ENCODE data around the gene UBTD2.
A peak's percentile ranks its signal among the peaks of the same experiment; 100 is the strongest.

UBTD2 gene

DNA sequence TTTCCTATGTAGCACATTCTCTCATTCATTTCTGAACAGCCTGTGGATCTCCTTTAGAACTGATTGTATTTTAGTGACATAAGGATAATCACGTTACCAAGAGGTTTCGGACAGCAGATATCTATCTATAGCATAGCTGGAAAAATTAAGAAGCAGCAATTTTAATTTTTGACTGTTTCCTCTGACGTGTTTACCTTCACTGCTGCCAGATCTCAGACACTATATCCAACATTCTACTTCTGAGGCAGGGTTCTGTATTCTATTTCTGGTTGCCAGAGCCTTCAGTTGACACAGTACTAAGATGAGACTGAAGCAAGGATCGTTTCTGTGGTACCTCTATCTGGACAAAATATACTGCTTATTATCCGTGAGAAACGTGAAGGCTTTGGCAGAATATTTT lies 89.7 kb downstream of the UBTD2 start, which contains the start of gene EFCAB9:
Gene EFCAB9, plus strand, starts transcription at position 301 of the 400 bp plus-strand sequence. Its CDS starts 1 bp downstream, at position 302.
- no peak for DNase-seq

DNA sequence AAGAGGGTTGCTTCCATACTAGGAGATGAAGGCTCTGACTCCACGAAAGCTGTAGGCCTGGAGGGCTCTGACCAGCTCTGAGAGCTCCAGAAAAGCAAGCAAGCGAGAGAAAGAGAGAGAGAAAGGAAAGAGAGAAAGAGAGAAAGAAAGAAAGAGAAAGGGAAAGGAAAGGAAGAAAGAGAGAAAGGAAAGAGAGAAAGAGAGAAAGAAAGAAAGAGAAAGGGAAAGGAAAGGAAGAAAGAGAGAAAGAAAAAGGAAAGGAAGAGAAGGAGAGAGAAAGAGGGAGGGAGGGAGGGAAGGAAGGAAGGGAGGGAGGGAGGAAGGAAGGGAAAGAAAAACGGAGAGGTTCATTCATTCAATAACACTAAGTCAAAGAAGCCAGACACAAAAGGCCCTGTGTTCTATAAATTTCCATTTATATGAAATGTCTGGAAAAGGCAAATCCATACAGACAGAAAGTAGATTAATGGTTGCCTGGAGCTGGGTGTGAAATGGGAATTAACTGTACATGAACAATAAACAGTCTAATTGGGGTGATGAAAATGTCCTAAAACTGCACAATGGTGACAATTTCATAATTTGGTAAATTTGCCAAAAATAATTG lies 93.8 kb downstream of the UBTD2 start:
- no peak for DNase-seq

- DNase-seq = peak; percentile 22
These were observed 94.5 kb downstream of the UBTD2 start for GRCh38 chr5:172188893-172189692.

GRCh38 chr5:172188033-172188892 lies 95.3 kb downstream of the UBTD2 start, which contains the start of gene STK10:
STK10 (minus strand) TSS chr5:172188224; CDS start chr5:172188042, 182 bp downstream.
- DNase-seq = peak; percentile 92

- DNase-seq = peak; percentile 71
These were observed 96.2 kb downstream of the UBTD2 start for GRCh38 chr5:172187118-172188032.

GRCh38 chr5:172186114-172186695 lies 97.4 kb downstream of the UBTD2 start:
- DNase-seq = no peak

- no peak for DNase-seq
These were observed 98.5 kb downstream of the UBTD2 start for GRCh38 chr5:172185096-172185461.

GRCh38 chr5:172183881-172184280 lies 99.7 kb downstream of the UBTD2 start:
- no peak for DNase-seq

DNA sequence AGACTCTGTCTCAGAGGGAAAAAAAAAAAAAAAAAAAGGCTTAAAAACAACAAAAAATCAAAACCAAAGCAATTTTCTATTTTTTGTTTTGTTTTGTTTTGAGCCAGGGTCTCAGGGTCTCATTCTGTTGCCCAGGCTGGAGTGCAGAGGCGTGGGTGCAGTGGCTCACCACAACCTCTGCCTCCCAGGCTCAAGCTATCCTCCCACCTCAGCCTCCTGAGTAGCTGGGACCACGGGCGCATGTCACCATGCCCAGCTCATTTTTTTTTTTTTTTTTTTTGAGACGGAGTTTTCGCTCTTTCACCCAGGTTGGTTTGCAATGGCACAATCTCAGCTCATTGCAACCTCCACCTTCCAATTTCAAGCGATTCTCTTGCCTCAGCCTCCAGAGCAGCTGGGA lies 101.3 kb downstream of the UBTD2 start:
- DNase-seq = no peak

GRCh38 chr5:172180936-172181335 lies 102.6 kb downstream of the UBTD2 start:
- no peak for DNase-seq

DNA sequence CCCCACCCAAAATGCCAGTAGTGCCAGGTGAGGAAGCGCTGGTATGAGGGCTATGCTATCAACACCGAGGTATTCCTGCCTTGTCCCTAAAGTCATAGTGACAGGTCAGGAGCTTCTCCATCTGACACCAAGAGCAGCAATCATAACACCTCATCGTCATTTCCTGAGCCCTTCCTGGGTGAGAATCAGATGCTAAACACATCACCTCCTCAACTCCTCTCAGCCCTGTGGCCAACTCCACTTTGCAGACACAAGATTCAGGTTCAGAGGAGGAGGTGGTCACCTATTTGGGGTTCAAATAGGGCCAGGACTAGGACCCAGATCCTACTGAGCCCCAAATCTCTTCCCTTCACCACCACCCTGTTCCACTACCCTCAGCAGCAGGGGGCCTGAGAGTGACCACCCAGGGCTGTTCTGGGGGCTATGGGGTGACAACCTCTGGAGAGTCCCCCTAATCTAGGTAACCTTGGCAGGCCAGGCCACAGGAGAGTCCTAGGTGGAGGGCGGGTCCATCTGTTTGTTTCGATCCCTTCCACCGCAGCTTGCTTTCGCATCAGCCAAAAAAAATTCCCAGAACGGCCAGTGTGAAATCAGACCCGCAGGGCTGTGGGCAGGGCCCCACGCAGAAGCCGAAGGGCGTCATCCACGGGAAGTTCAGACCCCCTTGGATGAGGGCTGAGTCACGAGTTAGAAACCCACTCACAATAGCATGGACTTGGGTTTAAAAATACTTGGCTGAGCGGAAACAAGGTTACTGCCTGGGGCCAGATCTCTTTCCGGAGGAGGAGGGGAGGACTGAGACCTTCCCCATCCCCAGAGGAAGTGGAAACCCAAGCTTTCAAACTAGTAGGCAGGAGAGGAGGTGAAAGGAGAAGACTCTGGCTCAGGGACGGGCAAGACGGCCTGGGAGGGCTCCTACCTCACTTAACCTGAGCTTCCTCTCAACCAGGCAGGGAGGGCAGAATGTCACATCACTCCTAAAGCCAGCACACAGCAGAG lies 104.3 kb downstream of the UBTD2 start:
- no peak for DNase-seq

DNA sequence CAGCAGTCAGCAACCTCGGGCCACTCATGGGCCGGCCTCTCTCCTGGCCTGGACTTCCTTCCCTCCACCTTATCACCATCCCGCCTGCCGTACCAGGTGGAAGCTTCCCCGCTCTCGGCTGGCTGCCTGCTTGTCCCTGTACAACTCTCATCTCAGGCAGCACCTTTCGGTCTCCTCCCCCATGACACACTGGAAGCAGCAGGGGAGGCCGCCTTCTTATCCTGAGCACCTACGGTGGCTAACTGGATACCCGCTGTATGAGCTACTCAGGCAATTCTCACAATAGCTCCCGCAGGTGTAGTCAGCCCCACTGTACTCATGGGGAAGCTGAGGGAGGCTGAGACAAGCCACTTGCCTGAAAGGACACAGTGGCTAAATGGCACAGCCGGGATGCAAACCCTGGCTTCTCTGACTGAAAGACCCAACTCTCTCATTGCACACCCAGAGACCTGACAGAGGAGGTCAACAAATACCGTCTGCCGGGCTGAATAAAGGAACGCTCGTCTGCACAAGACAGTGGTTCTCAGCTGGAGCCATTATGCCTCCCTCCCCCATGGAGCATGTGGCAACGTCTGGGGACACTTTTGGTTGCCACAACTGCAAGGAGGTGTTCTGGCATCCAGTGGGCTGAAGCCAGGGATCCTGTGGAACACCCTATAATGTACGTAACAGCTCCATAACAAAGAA lies 105.1 kb downstream of the UBTD2 start:
- DNase-seq = no peak

DNA sequence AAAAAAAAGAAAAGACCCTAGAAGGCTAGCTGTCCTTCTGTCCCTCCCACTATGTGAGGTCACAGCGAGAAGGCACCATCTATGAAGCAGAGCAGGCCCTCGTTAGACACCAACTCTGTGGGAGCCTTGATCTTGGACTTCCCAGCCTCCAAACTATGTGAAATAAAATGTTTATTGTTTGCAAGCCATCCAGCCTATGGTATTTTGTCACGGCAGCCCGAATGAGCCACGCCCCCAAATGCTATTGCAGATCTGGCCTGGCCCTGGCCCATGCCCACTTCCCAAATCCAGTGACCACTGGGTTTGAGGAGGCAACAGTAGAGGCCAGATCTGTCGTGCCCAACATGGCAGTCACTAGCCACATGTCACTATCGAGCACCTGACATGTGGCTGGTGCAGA lies 106.4 kb downstream of the UBTD2 start:
- DNase-seq = no peak

GRCh38 chr5:172175263-172175719 lies 108.3 kb downstream of the UBTD2 start:
- no peak for DNase-seq

DNA sequence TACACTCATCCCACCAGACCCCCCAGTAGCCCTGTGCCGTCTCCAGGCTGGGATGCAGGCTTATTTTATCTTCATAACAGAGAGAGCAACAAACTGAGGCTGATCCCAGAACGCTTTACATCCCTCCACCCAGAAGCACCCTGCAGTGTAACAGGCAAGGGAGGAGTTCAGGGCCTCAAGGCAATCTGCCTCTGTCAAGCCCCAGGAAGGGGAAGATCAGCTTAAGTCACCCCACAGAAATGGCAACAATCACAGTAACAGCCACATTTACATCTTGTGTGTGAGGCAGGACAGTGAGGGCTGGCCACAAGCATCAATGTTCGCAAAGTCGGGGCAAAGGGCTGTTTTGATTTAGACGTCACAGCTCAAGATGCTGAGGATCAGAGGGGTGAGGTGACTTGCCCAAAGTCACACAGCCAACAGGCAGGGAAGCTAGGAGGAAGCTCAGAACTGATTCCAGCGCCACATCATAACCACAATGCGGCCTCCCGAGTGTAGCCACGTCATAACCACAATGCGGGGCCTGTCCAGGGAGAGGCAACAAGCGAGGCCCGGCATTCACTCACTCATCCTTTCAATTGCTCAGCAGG lies 109.9 kb downstream of the UBTD2 start:
- peak; percentile 65 for DNase-seq

DNA sequence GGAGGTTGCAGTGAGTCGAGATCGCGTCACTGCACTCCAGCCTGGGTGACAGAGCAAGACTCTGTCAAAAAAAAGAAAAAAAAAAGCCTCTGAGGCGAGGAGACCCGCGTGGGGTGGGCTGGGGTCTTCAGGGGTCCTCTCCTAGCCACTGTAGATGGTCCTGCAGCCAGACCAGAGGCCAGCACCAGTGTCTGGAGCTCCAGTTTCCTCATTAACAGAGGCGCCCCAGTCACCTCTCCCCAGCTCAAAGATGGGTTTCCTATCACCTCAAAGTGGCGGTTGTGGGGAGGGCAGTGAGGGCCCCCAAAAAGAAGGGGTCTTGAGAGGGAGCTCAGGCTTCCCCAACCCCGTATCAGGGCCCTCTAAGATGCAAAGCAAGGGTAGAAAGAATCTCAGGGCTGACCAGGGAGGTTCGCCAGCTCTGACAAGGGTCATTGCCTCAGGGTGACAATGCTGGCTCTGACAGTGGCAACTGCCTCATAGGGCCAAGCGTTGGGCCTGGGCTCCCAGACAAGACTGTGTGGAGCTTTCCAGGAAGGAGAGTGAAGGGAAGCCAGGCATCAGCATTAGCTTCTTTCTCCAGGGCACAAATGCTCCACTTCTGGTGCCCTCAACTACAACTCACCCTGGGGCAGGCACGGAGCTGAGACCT lies 110.5 kb downstream of the UBTD2 start:
- no peak for DNase-seq

GRCh38 chr5:172171118-172171517 lies 112.4 kb downstream of the UBTD2 start:
- no peak for DNase-seq

DNA sequence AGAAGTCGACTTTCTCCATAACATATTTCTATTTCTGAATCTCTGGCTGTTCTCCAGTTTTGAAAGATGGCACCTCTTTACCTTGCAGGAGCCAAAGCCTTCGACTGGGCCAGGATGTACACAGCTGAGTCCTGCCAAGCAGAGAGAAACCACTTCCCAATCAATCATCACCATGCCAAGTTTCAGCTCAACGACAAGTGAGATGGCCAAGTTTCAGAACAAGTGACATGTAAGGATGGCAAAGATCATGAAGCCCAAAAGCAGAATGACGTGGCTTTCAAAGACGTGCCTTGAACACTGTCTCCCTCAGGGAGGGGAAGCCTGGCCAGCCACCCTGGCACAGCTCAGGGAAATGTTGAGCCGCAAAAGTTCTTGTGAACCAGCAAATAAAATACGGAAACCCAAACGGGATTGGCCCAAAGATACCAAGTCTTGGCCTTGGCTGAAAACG lies 113.3 kb downstream of the UBTD2 start:
- no peak for DNase-seq

DNA sequence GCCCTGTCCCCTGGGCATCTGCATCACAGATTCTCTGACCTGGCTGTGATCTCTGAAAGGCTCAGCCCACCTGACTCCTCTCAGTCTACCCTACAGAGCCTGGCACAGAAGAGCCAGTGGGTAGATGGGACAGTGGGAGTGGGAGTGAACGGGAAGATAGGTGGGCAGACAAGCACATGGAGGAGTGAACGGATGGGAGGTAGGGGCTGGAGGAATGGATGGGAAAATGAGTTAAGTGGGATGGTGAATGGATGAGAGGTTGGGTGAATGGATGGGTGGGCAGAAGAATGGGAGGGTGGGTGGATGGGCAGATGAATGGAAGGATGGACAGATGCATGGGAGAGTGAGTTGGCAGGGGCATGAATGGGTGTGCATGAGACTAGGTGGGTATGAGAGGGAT lies 114.3 kb downstream of the UBTD2 start:
- DNase-seq = no peak
